Measurements from ENCODE around the gene RFPL4AL1. TPM values are rescaled to one million over a fixed set of nuclear protein-coding genes. Genes with fewer than 3 reads are reported as not detected.

Gene RFPL4AL1
- total and polyA plus RNA-seq, 9 of the 15 experiments (the other 6 are each of a cell fraction or from before 2014, with no cell fraction given) = 0.18 to 0.21 TPM; not detected in 7

DNA sequence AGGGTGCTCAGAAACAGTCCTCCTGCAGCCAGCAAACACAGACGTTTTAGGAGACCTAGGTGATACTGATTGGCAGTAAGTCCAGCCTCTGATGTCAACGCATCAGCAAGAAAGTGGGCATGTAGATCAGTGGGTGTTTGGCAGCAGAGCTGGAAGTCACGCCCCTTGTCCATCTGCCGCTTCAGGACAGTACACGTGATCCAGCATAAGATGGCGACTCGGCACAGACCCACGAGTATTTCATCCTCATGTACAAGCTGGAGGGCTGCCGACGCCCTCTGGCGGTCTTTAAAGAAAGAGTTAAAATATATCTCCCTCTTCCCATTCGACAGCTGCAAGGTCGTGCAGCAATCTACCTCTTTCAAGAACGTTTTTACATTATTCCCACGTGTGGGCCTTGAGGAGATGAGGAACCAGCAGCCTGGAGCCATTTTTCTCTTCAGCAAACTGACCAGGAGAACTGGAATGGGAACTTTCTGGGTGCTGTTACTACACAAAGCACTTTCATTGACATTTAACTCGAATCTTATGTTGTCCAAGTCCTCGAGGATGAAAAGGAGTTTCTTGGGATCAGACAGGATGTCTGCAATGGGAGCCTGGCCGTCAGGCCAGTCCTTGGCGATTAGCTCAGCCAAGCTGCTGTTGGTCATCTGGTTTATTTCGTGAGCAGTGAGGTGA lies 40.6 kb downstream of the RFPL4AL1 start (continued):
- TF ChIP-seq BCLAF1 (IDR thresholded peaks at IDR 0.05; ENCODE audit: borderline replicate concordance in 1 of 2, control insufficient read depth in 1 of 2, low read depth in 2 of 2, low read length in 1 of 2) = no peak
- TF ChIP-seq, protein P1, sequence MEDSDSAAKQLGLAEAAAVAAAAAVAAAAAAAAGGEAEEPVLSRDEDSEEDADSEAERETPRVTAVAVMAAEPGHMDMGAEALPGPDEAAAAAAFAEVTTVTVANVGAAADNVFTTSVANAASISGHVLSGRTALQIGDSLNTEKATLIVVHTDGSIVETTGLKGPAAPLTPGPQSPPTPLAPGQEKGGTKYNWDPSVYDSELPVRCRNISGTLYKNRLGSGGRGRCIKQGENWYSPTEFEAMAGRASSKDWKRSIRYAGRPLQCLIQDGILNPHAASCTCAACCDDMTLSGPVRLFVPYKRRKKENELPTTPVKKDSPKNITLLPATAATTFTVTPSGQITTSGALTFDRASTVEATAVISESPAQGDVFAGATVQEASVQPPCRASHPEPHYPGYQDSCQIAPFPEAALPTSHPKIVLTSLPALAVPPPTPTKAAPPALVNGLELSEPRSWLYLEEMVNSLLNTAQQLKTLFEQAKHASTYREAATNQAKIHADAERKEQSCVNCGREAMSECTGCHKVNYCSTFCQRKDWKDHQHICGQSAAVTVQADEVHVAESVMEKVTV (CRISPR knock-in tag; IDR thresholded peaks at IDR 0.05) = no peak; the same call in 1 of the 2 replicates
- TF ChIP-seq FOXA3 (CRISPR knock-in tag; conservative IDR thresholded peaks at IDR 0.05 in 1 of 2, IDR thresholded peaks at IDR 0.05 in 1 of 2) = no peak
- TF ChIP-seq ARNT (IDR thresholded peaks at IDR 0.05) = no peak
- TF ChIP-seq KAT7 (CRISPR knock-in tag; IDR thresholded peaks at IDR 0.05; ENCODE audit: borderline replicate concordance) = no peak
- TF ChIP-seq KLF16 (IDR thresholded peaks at IDR 0.05) = no peak
- no peak for TF ChIP-seq XRCC4 (IDR thresholded peaks at IDR 0.05; ENCODE audit: extremely low read depth, insufficient read depth, insufficient read length)
- peak; percentile 37 for TF ChIP-seq TFE3 (CRISPR knock-in tag; IDR thresholded peaks at IDR 0.05)
- no peak for TF ChIP-seq ZBTB12 (CRISPR knock-in tag; IDR thresholded peaks at IDR 0.05)
- TF ChIP-seq ELK3 (CRISPR knock-in tag; IDR thresholded peaks at IDR 0.05) = no peak
- TF ChIP-seq HDAC2 (IDR thresholded peaks at IDR 0.05) = no peak
- 0 out of 2 replicates have a peak, but pooled peaks have one; percentile 17 for TF ChIP-seq CREM (IDR thresholded peaks at IDR 0.05; ENCODE audit: low read depth)
- 0 out of 2 replicates have a peak, but pooled peaks have one; percentile 39 for TF ChIP-seq MXI1 (IDR thresholded peaks at IDR 0.05; ENCODE audit: low read depth, low read length)
- TF ChIP-seq USF1 (CRISPR knock-in tag; IDR thresholded peaks at IDR 0.05) = peak; percentile 90
